GM19397 (cell line): ENCODE measurements around the gene CNN2.
A peak's percentile ranks its signal among the peaks of the same experiment; 100 is the strongest.

Source experiments
- ATAC-seq: cut with Tn5 transposase; IDR thresholded peaks from one replicate; pipeline ENCODE4 v1.9.1; 2021; ENCODE audit warnings: mild to moderate bottlenecking, moderate library complexity; ENCODE audit not compliant: unreplicated experiment

Gene CNN2

GRCh38 chr19:1064661-1065605 lies 38.5 kb downstream of the CNN2 start:
- ATAC-seq: no peak

- no peak for ATAC-seq
Measured at GRCh38 chr19:1065606-1066109, 39.2 kb downstream of the CNN2 start.

- ATAC-seq: no peak
Measured at GRCh38 chr19:1066251-1066747, 39.9 kb downstream of the CNN2 start.

GRCh38 chr19:1066748-1067340 lies 40.4 kb downstream of the CNN2 start, which contains the start of gene ARHGAP45:
Gene ARHGAP45 (plus strand): TSS chr19:1067167. CDS start chr19:1067406, 239 bp downstream.
- no peak for ATAC-seq

GRCh38 chr19:1067341-1067957 lies 41.0 kb downstream of the CNN2 start:
- no peak for ATAC-seq

- ATAC-seq: no peak
Measured at GRCh38 chr19:1068009-1069001, 41.9 kb downstream of the CNN2 start.

- no peak for ATAC-seq
Measured at GRCh38 chr19:1069009-1069779, 42.8 kb downstream of the CNN2 start.

GRCh38 chr19:1070576-1070930 lies 44.1 kb downstream of the CNN2 start:
- no peak for ATAC-seq

GRCh38 chr19:1070931-1071791 lies 44.8 kb downstream of the CNN2 start:
- no peak for ATAC-seq

- ATAC-seq: no peak
Measured at GRCh38 chr19:1072371-1073015, 46.1 kb downstream of the CNN2 start.

GRCh38 chr19:1073063-1073955 lies 46.9 kb downstream of the CNN2 start:
- no peak for ATAC-seq

GRCh38 chr19:1073956-1074517 lies 47.6 kb downstream of the CNN2 start:
- ATAC-seq: no peak

GRCh38 chr19:1074544-1075283 lies 48.3 kb downstream of the CNN2 start:
- peak; percentile 44 for ATAC-seq

- ATAC-seq: no peak
Measured at GRCh38 chr19:1076046-1076386, 49.6 kb downstream of the CNN2 start.

GRCh38 chr19:1076951-1077350 lies 50.5 kb downstream of the CNN2 start:
- ATAC-seq: peak; percentile 49

- ATAC-seq: no peak
Measured at GRCh38 chr19:1079566-1080111, 53.2 kb downstream of the CNN2 start.
